NCI-H2171 (cell line): ENCODE results near the gene KCNA4.
"Not testable (repeated sequence)": the region's sequence is repeated elsewhere in the genome, so short reads cannot be mapped to it uniquely, and the experiment has no call there.

Experiments
- DNase-seq: peaks from one replicate; lab custom pipeline; 2025; lab: John Stamatoyannopoulos, UW

Gene KCNA4

GRCh38 chr11:29996016-29996415, 20.8 kb downstream of the KCNA4 start:
- DNase-seq = no peak

DNA sequence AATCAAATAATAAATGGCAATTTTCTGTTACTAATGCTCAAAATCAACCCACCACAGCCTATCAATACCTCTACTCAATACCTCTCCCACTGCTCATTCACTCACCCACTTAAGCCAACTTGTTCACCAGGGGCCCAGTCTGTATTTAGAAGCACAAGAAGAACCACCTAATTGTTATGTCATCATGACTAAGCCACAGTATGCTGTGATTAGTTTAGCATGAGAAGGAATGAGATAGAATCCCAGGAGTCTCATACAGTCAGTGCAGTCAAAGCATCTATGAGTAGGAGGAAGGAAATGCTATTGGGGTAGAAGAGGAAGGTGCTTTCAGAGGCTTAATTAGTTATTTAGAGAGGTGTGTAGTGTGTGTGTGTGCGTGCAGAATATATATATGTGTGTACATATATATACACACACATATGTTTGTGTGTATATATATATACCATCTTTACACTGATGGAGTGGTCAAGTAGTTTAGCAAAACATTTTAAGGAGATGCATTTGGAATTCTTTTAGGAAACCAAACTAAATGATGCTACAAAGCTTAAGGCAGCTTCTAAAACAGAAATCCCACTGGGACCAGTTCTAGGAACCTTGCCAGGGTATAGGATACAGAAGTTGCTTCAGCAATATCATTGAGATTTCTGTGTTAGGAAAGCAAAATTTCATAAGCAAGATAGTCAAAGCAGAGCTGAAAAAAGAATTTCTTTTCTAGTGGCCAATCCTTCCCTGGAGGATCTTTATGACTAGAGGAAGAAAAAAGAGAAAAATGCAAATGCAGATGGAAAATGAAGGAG, 27.5 kb downstream of the KCNA4 start:
- DNase-seq = no peak

DNA sequence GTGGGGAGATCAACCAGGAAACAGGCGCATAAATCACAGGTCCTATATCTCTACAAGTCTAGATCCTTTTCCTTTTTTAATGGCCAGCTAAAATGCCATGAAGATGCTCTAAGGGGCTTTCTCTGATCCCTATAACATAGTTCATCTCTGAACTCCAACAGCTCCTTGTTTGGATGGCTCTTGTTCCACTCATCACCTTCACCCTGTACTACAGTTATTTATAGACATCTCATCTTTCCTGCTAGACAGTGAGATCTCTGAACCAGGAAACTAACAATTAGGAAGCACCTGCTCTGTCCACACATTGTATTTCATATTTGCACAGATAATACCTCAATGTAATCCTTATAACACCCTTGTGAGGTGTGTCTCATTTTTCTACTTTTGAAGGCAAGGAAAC, 31.6 kb downstream of the KCNA4 start:
- DNase-seq = no peak

DNA sequence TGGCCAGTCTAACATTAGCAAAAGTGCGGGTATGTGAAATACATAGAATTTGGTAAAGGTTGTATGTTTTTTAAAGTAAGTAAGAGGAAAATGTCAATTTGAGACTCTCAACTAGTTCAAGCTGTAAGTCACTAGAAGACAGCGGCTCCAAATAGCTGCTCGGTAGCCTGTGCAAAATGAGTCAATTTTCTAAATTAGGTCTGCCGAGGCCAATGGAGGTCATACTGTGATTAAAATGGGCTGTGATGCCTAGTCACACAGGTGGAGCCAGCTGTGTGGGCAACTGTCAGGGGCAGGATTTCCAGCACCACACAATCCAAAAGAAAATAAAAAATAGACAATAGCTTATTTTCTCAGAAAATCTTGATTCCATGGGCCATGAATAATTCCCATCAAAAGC, 32.3 kb downstream of the KCNA4 start:
- no peak for DNase-seq

DNA sequence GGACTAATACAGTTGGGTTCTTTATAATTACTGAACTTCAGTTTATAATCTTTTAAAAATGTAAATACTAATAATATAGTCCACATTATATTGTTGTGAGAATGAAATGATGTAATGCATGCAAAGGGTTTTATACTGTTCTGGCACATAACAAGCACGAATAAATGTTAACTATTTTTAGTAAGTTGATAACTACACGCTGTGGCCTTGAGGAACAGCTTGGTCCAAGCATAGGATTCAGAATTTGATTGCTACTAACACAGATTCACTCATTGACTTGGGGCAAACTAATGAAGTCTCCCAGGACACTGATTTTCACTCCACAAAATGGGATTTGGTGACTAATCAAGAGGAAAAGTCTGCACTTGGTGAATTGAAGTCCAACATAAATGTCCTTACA, 38.3 kb downstream of the KCNA4 start:
- no peak for DNase-seq

GRCh38 chr11:29975580-29975979, 41.2 kb downstream of the KCNA4 start:
- DNase-seq = not testable (repeated sequence)

DNA sequence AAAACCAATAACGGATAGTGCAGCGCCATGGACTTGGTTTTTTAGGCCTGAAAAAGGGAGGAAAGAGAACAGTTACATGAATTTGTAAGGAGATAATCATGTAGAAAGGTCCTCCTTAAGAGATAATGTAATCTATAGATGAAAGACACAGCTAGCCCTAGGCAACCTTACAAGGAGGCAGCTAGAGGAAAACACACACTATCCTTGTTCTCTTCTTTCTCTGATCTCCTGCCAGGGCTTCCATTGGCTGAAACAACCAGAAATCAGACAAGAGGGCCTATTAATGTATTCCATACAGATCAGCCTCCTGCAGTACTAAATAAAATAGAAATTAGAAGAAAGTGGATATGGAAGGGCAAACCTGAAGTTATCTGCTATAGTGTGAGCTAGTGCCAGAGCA, 53.0 kb downstream of the KCNA4 start:
- no peak for DNase-seq

DNA sequence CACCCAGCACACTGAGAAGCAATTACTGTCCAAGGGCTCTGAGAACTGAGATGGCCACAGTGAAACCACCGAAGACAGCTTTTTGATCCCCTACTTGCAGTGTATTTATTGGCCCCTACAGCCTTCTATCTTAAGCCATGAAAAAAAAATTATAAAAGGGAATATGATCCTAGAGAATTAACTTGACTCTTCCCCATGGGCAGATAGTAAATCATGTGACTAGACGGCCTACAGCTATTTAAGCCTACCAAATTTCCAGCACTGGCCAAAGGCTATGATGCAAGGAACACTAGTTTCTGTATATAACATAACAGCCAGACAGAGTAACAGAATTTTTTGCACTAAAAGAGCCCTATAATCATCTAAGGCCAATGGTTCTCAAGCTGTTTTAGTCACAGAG, 53.8 kb downstream of the KCNA4 start:
- no peak for DNase-seq

DNA sequence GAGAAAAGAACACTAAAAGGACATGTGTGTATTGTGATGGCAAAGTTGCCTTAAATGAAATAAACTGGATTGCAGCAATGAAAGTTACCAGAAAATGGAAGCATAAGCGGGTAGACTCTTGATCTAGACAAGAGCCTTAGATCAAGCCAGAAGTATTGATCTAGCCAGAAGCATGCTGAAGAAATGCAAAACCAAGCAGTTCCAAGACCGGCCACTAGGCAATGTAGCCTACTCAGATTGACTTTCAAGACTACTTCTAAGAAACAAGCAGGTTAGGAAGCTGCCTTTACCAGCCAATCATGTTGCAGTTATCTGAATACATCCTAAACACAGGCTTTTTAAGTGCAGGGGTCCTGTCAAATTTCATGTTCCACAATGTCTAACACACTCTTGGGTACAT, 54.6 kb downstream of the KCNA4 start:
- DNase-seq = no peak
